HG03432 (cell line): ENCODE measurements around the gene DET1.
"Not testable (repeated sequence)": the region's sequence is repeated elsewhere in the genome, so short reads cannot be mapped to it uniquely, and the experiment has no call there.

Experiments
- ATAC-seq: cut with Tn5 transposase; IDR thresholded peaks from one replicate; pipeline ENCODE4 v1.9.1; 2021; ENCODE audit warnings: mild to moderate bottlenecking, moderate library complexity; ENCODE audit not compliant: unreplicated experiment

DET1 gene

GRCh38 chr15:88541111-88541510, 5.4 kb downstream of the DET1 start:
- not testable (repeated sequence) for ATAC-seq

DNA sequence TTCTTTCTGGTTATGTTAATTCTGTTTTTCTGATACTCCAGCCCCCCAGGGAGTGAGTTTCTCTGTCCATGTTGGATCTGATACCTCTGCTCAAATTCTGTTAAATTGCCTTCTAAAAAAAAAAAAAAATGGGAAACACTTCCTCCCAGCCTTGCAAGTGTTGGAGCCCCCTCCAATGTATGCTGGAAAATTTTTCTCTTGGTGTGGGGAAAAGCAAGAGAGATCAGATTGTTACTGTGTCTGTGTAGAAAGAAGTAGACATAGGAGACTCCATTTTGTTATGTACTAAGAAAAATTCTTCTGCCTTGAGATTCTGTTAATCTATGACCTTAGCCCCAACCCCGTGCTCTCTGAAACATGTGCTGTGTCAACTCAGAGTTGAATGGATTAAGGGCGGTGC, 6.1 kb downstream of the DET1 start:
- ATAC-seq = not testable (repeated sequence)

GRCh38 chr15:88539441-88539840, 7.0 kb downstream of the DET1 start:
- no peak for ATAC-seq

DNA sequence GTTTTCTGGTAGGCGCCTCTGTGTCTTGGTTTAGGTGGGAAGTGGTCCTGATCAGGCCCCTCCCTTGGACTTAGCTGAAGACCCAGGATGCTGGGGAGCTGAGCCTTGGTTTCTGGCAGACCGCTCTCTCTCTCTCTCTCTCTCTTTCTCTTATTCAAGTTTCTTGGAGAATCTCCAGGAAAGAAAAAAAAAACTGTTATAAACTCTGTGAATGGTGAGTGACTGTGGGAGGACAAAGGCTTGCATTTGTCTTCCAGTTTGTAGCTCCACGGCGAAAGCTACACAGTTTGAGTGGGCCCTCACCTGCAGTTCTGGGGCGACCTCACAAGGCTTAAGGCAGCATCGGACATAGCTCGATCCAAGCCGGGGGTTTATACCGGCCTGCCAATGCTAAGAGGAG, 7.5 kb downstream of the DET1 start:
- ATAC-seq = no peak

- no peak for ATAC-seq
These were observed 8.7 kb downstream of the DET1 start for GRCh38 chr15:88537591-88538317.

GRCh38 chr15:88535607-88536313, 10.7 kb downstream of the DET1 start:
- ATAC-seq = no peak

DNA sequence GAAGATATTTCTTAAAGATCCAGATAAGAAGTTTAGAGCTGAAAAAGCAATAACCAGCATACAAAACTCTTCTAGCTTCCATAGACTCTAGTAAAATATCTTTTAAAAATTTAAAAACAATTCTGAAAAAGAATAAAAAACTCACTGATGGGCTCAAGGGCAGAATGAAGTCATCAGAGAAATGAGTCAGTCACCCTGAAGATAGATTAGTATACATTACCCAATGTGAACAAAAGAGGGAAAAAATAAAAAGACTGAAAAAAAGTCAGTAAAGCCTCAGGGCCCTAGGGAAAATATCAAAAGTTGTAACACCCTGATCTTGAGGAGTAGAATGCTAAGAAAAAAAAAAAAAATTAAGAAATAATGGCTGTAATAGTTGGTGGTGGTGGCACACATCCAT, 11.4 kb downstream of the DET1 start:
- ATAC-seq = no peak

- no peak for ATAC-seq
These were observed 13.1 kb downstream of the DET1 start for GRCh38 chr15:88533376-88533775.

- ATAC-seq = no peak
These were observed 17.4 kb downstream of the DET1 start for GRCh38 chr15:88529021-88529630.

- ATAC-seq = no peak
These were observed 20.1 kb downstream of the DET1 start for GRCh38 chr15:88526247-88526879.

- no peak for ATAC-seq
These were observed 21.1 kb downstream of the DET1 start for GRCh38 chr15:88525418-88525817.

DNA sequence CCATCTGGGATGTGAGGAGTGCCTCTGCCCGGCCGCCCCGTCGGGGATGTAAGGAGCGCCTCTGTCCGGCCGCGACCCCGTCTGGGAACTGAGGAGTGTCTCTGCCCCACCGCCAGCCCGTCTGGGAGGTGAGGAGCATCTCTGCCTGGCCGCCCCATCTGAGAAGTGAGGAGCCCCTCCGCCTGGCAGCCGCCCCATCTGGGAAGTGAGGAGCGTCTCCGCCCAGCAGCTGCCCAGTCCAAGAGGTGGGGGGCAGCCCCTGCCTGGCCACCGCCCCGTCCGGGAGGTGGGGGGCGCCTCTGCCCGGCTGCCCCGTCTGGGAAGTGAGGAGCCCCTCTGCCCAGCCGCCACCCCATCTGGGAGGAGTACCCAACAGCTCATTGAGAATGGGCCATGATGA, 22.4 kb downstream of the DET1 start:
- ATAC-seq = not testable (repeated sequence)

GRCh38 chr15:88518903-88519302, 27.6 kb downstream of the DET1 start:
- ATAC-seq = no peak

DNA sequence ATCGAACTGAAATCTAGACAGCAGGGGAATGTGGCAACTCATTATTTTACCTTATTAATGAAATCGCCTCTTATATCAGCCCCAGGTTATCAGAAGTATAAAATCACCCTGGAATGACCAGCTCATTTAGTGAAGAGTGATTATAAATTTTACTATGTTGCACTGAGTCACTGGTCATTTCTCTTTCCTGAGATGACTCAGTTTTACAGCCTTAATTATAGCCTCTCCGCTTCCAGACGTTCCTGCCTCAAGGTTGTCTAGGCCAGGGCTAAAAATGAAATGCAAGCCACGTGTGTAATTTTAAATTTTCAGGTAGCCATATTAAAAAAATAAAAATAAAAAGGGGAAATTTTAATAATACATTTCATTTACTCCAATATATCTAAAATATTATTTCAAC, 33.3 kb downstream of the DET1 start:
- ATAC-seq = no peak

- ATAC-seq = no peak
These were observed 33.9 kb downstream of the DET1 start for GRCh38 chr15:88512601-88513000.

DNA sequence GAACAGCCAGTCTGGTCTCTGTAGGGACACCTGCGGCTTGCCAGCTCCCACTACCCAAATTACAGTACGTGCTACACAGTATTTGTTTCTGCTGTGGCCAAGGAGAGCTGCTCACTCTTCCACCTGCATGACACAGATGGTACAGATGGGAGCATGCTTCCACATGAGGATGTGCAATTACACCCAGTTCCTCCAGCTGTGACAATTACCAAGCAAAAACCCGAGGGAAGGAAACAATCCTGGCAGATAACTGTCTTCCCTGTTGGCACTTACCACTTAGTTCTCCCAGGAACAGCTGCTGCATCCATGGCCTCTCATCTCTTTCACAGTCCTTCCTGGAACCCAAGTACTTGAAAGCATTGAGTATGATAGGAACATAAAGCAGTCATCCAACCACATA, 34.4 kb downstream of the DET1 start:
- no peak for ATAC-seq

DNA sequence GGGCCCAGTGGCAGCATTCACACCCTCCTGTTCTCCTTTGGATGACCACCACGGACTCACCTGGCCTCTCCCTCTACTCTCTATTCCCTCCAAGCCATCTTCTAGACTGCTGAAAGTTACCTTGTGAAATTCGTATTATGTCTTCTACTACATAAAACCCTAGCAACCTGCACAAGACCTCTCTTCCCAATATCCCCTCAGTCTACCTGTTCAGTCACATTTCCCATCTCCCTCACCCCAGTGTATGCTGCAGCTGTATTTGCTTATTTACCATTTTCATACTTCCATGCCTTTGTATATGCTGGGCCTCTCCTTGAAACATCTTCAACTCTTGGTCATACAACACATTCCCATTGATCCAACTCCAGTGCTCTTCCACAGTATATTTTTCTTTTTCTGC, 35.3 kb downstream of the DET1 start:
- ATAC-seq = no peak

DNA sequence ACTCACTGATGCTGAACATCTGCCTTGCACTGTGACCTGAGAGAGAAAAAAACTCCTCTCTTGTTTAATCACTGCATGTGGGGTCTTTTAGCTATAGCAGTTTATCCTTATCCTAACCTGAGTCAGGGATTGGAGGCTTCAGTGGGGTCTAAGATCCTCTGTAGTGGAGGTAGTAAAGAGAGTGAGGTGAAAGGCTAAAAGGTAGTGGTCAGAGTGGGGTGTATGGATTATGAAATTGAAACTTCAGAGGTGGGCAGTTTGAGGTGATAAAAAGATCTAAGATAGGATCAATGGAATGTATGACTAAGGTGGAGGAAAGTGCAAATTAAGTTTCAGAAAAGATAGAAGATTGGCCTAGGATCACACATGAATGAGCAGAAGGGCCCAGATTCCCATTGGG, 36.5 kb downstream of the DET1 start:
- peak; percentile 58 for ATAC-seq

- peak; percentile 53 for ATAC-seq
These were observed 37.2 kb downstream of the DET1 start for GRCh38 chr15:88509321-88509720.

DNA sequence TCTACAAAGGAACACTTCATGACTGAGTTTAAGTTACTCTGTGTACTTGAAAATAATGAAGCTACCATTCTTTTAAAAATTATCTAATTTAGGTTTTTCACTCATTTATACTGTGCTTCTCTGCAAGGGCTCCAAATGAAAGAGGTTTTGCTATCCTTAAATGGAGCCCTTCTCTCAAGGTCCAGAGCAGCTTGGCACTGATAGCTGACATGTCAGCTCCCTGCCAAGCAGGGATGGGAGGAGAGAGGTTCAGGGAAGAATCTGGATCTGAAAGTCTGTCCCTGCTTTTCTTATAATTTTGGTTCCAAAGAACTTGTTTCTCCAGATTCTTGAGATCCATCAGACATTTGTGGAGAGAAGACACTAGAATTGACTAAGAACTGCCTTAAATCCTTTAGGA, 39.9 kb downstream of the DET1 start:
- no peak for ATAC-seq

DNA sequence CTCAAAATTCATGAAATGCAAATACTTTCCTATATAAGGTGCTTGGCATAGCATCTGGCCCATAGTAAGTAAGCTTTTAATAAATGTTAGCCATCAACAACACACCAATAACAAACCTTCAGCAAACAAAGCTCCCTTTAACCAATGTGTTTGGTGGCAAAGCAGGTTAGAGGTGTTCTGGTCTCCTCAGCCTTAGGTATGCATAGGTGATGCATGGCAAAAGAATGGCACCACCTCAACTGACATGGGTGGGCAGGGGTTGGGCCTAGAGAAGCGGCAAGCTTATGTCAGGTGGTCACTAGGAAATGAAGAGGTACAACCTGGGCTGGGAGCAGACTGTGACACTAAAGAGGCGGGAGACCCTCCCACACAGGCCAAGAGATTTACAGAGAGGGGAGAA, 40.8 kb downstream of the DET1 start:
- ATAC-seq = no peak

- no peak for ATAC-seq
These were observed 42.0 kb downstream of the DET1 start for GRCh38 chr15:88504445-88504844.
